G401.6 (cell line): ENCODE data around the gene SMIM9.

Experiments
- FAIRE-seq: peaks from 2 replicates; lab custom pipeline; 2012; peaks lifted over from hg19 to GRCh38; lab: Jason Lieb, UNC

Gene SMIM9

GRCh38 chrX:154780968-154781367 lies 53.5 kb downstream of the SMIM9 start:
- no peak for FAIRE-seq

- FAIRE-seq = no peak
Observed at GRCh38 chrX:154779261-154779660, 55.2 kb downstream of the SMIM9 start.

GRCh38 chrX:154776753-154777152 lies 57.7 kb downstream of the SMIM9 start:
- FAIRE-seq = no peak

DNA sequence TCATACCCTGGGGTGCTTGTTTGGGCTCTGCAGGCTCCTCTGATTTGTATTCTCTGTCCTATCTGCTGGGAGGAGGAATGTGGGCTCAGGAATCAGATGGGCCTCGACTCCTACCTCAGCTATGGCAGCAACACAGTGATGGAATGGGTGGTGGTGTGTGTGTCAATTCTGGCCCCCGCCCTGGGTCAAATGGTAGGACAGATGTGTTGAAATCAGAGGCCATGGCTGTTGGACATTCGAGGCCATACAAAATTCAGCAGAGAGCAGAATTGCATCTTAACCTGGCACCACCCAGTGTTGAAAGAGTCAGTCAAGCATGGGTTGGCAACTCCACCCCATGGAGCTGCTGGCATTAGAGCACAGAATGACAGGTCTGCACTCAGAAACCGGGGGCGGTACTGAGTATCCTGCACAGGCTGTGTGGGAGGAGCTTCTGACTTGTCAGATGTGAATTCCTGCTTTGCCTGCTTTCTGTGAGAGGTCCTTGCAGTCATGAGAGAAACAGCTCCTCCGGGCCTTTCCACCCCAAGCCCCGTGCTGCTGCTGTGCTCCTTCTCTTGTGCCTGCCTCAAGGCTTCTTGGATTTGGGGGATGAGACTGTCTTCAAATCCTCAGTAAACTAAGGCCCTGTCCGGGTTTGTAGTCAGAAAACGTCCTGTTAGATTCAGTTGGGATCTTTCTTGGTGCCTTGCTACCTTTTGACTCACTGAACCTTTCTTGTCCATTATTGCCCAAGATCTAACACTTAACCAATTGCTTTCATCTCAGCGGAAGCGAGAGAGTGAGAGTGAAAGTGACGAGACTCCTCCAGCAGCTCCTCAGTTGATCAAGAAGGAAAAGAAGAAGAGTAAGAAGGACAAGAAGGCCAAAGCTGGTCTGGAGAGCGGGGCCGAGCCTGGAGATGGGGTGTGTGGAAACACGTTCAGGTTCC lies 58.8 kb downstream of the SMIM9 start:
- FAIRE-seq = no peak

DNA sequence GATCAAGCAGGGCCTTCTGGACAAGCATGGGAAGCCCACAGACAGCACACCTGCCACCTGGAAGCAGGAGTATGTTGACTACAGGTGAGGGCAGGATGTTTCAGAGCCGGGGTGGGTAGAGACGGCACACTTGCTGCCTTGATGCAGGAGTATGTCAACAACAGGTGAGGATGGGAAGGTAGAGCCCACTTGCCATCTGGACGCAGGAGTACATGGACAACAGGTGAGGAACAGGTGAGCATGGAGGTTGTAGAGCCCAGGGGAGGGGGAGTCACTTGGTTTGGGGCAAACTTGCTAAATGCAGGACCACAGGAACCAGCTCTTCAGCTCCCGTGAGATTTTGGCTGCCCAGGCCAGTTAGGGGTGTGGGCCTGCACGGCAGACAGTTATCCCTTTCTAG lies 59.8 kb downstream of the SMIM9 start:
- no peak for FAIRE-seq
